ENCODE data around the gene RBM39. TPM values are rescaled to one million over a fixed set of nuclear protein-coding genes. Genes with fewer than 3 reads are reported as not detected.

The RBM39 gene
- total RNA-seq, 1 donor from 2014 or later, result 515 TPM

- H3K27ac Mint-ChIP-seq, result peak overlapping the region; percentile 99
- TF ChIP-seq CTCF (IDR thresholded peaks at IDR 0.05; ENCODE audit: unreplicated experiment), result no peak
- H3K27me3 Mint-ChIP-seq, result no peaks in the 10 kb centered on the region
- peaks cover under 1% of the 10 kb centered on the region for H3K36me3 Mint-ChIP-seq (ENCODE audit: insufficient read depth)
- peaks cover 43% of the 10 kb centered on the region for H3K4me1 Mint-ChIP-seq (ENCODE audit: low read depth)
- DNase-seq (ENCODE audit: low spot score, unreplicated experiment), result peak; percentile 10
- H3K4me3 Mint-ChIP-seq (ENCODE audit: low read depth), result peak overlapping the region; percentile 96
- no peaks in the 10 kb centered on the region for H3K9me3 Mint-ChIP-seq (ENCODE audit: low read depth)
These were observed 78.3 kb downstream of the RBM39 start for GRCh38 chr20:35663516-35664465.

- Mint-ChIP-seq H3K4me3 (ENCODE audit: low read depth) (peak overlapping the region; percentile 96), H3K27ac (peak overlapping the region; percentile 86), H3K27me3 (no peaks in the 10 kb centered on the region), H3K4me1 (ENCODE audit: low read depth) (peaks cover 45% of the 10 kb centered on the region), H3K9me3 (ENCODE audit: low read depth) (no peaks in the 10 kb centered on the region), H3K36me3 (ENCODE audit: insufficient read depth) (peaks cover 2% of the 10 kb centered on the region)
- TF ChIP-seq CTCF (IDR thresholded peaks at IDR 0.05; ENCODE audit: unreplicated experiment), result no peak
- DNase-seq (ENCODE audit: low spot score, unreplicated experiment), result no peak
These were observed 79.5 kb downstream of the RBM39 start for GRCh38 chr20:35662551-35662950.

GRCh38 chr20:35661908-35662307, 80.2 kb downstream of the RBM39 start:
- H3K27ac Mint-ChIP-seq, result peak overlapping the region; percentile 86
- H3K36me3 Mint-ChIP-seq (ENCODE audit: insufficient read depth), result peaks cover 5% of the 10 kb centered on the region
- peaks cover 50% of the 10 kb centered on the region for H3K4me1 Mint-ChIP-seq (ENCODE audit: low read depth)
- H3K9me3 Mint-ChIP-seq (ENCODE audit: low read depth), result no peaks in the 10 kb centered on the region
- no peak for DNase-seq (ENCODE audit: low spot score, unreplicated experiment)
- peak overlapping the region; percentile 96 for H3K4me3 Mint-ChIP-seq (ENCODE audit: low read depth)
- no peak for TF ChIP-seq CTCF (IDR thresholded peaks at IDR 0.05; ENCODE audit: unreplicated experiment)
- H3K27me3 Mint-ChIP-seq, result no peaks in the 10 kb centered on the region

GRCh38 chr20:35661053-35661452, 81.0 kb downstream of the RBM39 start:
- H3K27me3 Mint-ChIP-seq, result no peaks in the 10 kb centered on the region
- no peak for DNase-seq (ENCODE audit: low spot score, unreplicated experiment)
- H3K27ac Mint-ChIP-seq, result peak overlapping the region; percentile 41
- no peak for TF ChIP-seq CTCF (IDR thresholded peaks at IDR 0.05; ENCODE audit: unreplicated experiment)
- H3K4me1 Mint-ChIP-seq (ENCODE audit: low read depth), result peaks cover 50% of the 10 kb centered on the region
- peaks cover 5% of the 10 kb centered on the region for H3K36me3 Mint-ChIP-seq (ENCODE audit: insufficient read depth)
- no peak overlapping the region for H3K4me3 Mint-ChIP-seq (ENCODE audit: low read depth)
- H3K9me3 Mint-ChIP-seq (ENCODE audit: low read depth), result no peaks in the 10 kb centered on the region

- Mint-ChIP-seq H3K27ac (peak overlapping the region; percentile 41), H3K36me3 (ENCODE audit: insufficient read depth) (peaks cover 5% of the 10 kb centered on the region), H3K9me3 (ENCODE audit: low read depth) (no peaks in the 10 kb centered on the region), H3K4me3 (ENCODE audit: low read depth) (no peak overlapping the region), H3K4me1 (ENCODE audit: low read depth) (peaks cover 50% of the 10 kb centered on the region), H3K27me3 (no peaks in the 10 kb centered on the region)
- no peak for TF ChIP-seq CTCF (IDR thresholded peaks at IDR 0.05; ENCODE audit: unreplicated experiment)
- DNase-seq (ENCODE audit: low spot score, unreplicated experiment), result no peak
These were observed 81.7 kb downstream of the RBM39 start for GRCh38 chr20:35660122-35660937.

Data from progenitor cell of endocrine pancreas (in vitro differentiated cells).